HCT116 (cell line): ENCODE results near the gene AGPAT3. TPM values are rescaled to one million over a fixed set of nuclear protein-coding genes. Genes with fewer than 3 reads are reported as not detected.

Experiments
- ATAC-seq: fragments of 200-7000 bp; cut with Tn5 transposase; 2 replicates; pipeline ENCODE4 v1.9.1; 2020; ENCODE audit warnings: mild to moderate bottlenecking, moderate library complexity
- BruUV-seq: library from RNA; stranded (reverse); fragments of 400-500 nt; replicated peaks from 2 replicates; lab custom pipeline; 2021; lab: Mats Ljungman, UMichigan
- CTCF ChIA-PET: fragments of 300-600 bp; sonication (Branson Sonifier 250); formaldehyde crosslinking; loops from one replicate; lab custom pipeline; 2021; ENCODE audit warnings: antibody characterized with exemption; lab: Charles Lee
- POLR2A ChIA-PET: fragments of 300-600, 350-600 bp; sonication (Branson Sonifier 250); formaldehyde crosslinking; loops from one replicate; lab custom pipeline; 2021; ENCODE audit warnings: antibody characterized with exemption; lab: Charles Lee
- RAD21 ChIA-PET, 2 experiments: fragments of 300-600 bp; sonication (Branson Sonifier 250); formaldehyde crosslinking; loops; one replicate each; lab custom pipeline; 2023; ENCODE audit warnings: low total read pairs in 2 of 2; ENCODE audit not compliant: uncharacterized antibody in 2 of 2, unreplicated experiment in 2 of 2, low non-redundant PET in 1 of 2; lab: Charles Lee
- DNase-seq: peaks from one replicate; pipeline ENCODE4 v3.0.0-alpha.2; 2010; ENCODE audit warnings: low read depth, low spot score
- H2AFZ ChIP-seq: fragments of 200-600 bp; shearing (Covaris generic), sonication (generic); 2 replicates; pipeline ENCODE4 v1.6.1; 2017; ENCODE audit warnings: low read depth, mixed run types, mixed read lengths, antibody characterized with exemption, low read length; ENCODE audit not compliant: poor library complexity, severe bottlenecking
- H3K27ac ChIP-seq: 2 replicates; pipeline ENCODE4 v1.5.1; 2012; ENCODE audit warnings: low read depth, low read length
- H3K27me3 ChIP-seq: fragments of 200-600 bp; sonication (generic); 2 replicates; pipeline ENCODE4 v1.6.1; 2016; ENCODE audit warnings: mixed run types, low read length, mixed read lengths; ENCODE audit not compliant: insufficient read depth
- H3K36me3 ChIP-seq, 2 experiments: fragments of 200-500 bp in 1 of 2; fragments of 200-600 bp in 1 of 2; sonication (Bioruptor generic) in 1 of 2; sonication (generic) in 1 of 2; 2 replicates each; pipeline versions ENCODE4 v1.5.1 to v1.6.1; 2014 to 2016; ENCODE audit warnings: low read length in 2 of 2, inconsistent platforms in 1 of 2, mixed read lengths in 1 of 2, mixed run types in 1 of 2; ENCODE audit not compliant: insufficient read depth in 2 of 2, control insufficient read depth in 1 of 2
- H3K4me1 ChIP-seq, 2 experiments: fragments of 200-600 bp in 1 of 2; sonication (generic) in 1 of 2; 2 replicates each; pipeline versions ENCODE4 v1.5.1 to v1.6.1; 2012 to 2017; ENCODE audit warnings: low read length in 2 of 2, inconsistent platforms in 1 of 2, mild to moderate bottlenecking in 1 of 2, mixed read lengths in 1 of 2, mixed run types in 1 of 2, moderate library complexity in 1 of 2; ENCODE audit not compliant: insufficient read depth in 2 of 2, control insufficient read depth in 1 of 2
- H3K4me2 ChIP-seq: fragments of 200-600 bp; sonication (generic); 2 replicates; pipeline ENCODE4 v1.6.1; 2017; ENCODE audit warnings: mixed run types, low read length, mixed read lengths
- H3K4me3 ChIP-seq, 2 experiments: fragments of 200-600 bp in 1 of 2; sonication (generic) in 1 of 2; replicated peaks in 1 of 2; 2 replicates each; pipeline ENCODE4 v1.5.1; 2011 to 2016; ENCODE audit warnings: low read length in 2 of 2, control low read depth in 1 of 2, low read depth in 1 of 2, mild to moderate bottlenecking in 1 of 2, mixed read lengths in 1 of 2, mixed run types in 1 of 2
- H3K79me2 ChIP-seq: fragments of 200-600 bp; sonication (generic); 2 replicates; pipeline ENCODE4 v1.6.1; 2017; ENCODE audit warnings: mild to moderate bottlenecking, mixed run types, low read length, moderate library complexity, mixed read lengths; ENCODE audit not compliant: insufficient read depth
- H3K9ac ChIP-seq: fragments of 200-600 bp; sonication (generic); 2 replicates; pipeline ENCODE4 v1.6.1; 2016; ENCODE audit warnings: low read length, mixed read lengths
- H3K9me2 ChIP-seq: fragments of 200-600 bp; sonication (generic), shearing (Covaris generic); 2 replicates; pipeline ENCODE4 v1.6.1; 2017; ENCODE audit warnings: mixed run types, mild to moderate bottlenecking, moderate library complexity; ENCODE audit not compliant: insufficient read depth
- H3K9me3 ChIP-seq, 2 experiments: fragments of 200-500 bp in 1 of 2; fragments of 200-600 bp in 1 of 2; sonication (Bioruptor generic) in 1 of 2; sonication (generic) in 1 of 2; 2 replicates each; pipeline ENCODE4 v1.6.1; 2014 to 2017; ENCODE audit warnings: low read length in 2 of 2, mixed read lengths in 2 of 2, inconsistent platforms in 1 of 2, low read depth in 1 of 2, mild to moderate bottlenecking in 1 of 2, mixed run types in 1 of 2, moderate library complexity in 1 of 2; ENCODE audit not compliant: control insufficient read depth in 1 of 2, insufficient read depth in 1 of 2
- H4K20me1 ChIP-seq: fragments of 200-600 bp; sonication (generic), shearing (Covaris generic); 2 replicates; pipeline ENCODE4 v1.6.1; 2017; ENCODE audit warnings: mixed run types, mild to moderate bottlenecking, moderate library complexity; ENCODE audit not compliant: insufficient read depth
- CEBPB ChIP-seq: IDR thresholded peaks from 2 replicates; pipeline ENCODE4 v1.6.1; 2012; ENCODE audit warnings: low read depth
- EGR1 ChIP-seq: IDR thresholded peaks from 2 replicates; pipeline ENCODE4 v1.6.1; 2012; ENCODE audit warnings: low read depth
- ELF1 ChIP-seq: IDR thresholded peaks from 2 replicates; pipeline ENCODE4 v1.6.1; 2012; ENCODE audit warnings: low read depth, borderline replicate concordance
- EZH2 ChIP-seq: fragments of 200-600 bp; sonication (generic); IDR thresholded peaks from 2 replicates; pipeline ENCODE4 v1.6.1; 2017; ENCODE audit warnings: antibody characterized with exemption, mixed run types
- JUND ChIP-seq: IDR thresholded peaks from 2 replicates; pipeline ENCODE4 v1.6.1; 2012
- POLR2A ChIP-seq: IDR thresholded peaks from 2 replicates; pipeline ENCODE4 v1.7.0; 2011; ENCODE audit warnings: borderline replicate concordance; ENCODE audit not compliant: insufficient read depth, insufficient read length; ENCODE audit errors: extremely low read depth
- RAD21 ChIP-seq: IDR thresholded peaks from 2 replicates; pipeline ENCODE4 v1.6.1; 2012; ENCODE audit warnings: low read depth, mild to moderate bottlenecking
- SIN3A ChIP-seq: IDR thresholded peaks from 2 replicates; pipeline ENCODE4 v1.6.1; 2012; ENCODE audit warnings: low read depth
- SP1 ChIP-seq: IDR thresholded peaks from 2 replicates; pipeline ENCODE4 v1.6.1; 2012; ENCODE audit warnings: low read depth
- SRF ChIP-seq: IDR thresholded peaks from 2 replicates; pipeline ENCODE4 v1.6.1; 2012; ENCODE audit warnings: low read depth
- TCF7L2 ChIP-seq: IDR thresholded peaks from 2 replicates; pipeline ENCODE4 v1.7.0; 2011; ENCODE audit warnings: borderline replicate concordance, inconsistent platforms; ENCODE audit not compliant: insufficient read depth, insufficient read length; ENCODE audit errors: extremely low read depth
- ZNF274 ChIP-seq: fragments of 200-500 bp; sonication (Bioruptor generic); IDR thresholded peaks from 2 replicates; pipeline ENCODE4 v1.6.1; 2014; ENCODE audit warnings: mild to moderate bottlenecking, low read depth, low read length, inconsistent platforms
- intact Hi-C: fragments of 100-400 bp; cut with micrococcal nuclease; formaldehyde crosslinking; loops from 2 replicates; pipeline ENCODE4 v1.10.0; 2022
- total RNA-seq: library from RNA; stranded (reverse); gene quantifications from one replicate; pipeline ENCODE4 v1.2.1, GENCODE V29; 2021; ENCODE audit not compliant: unreplicated experiment
- TF ChIP-seq, protein P1 (sequence below): IDR thresholded peaks from 2 replicates; pipeline ENCODE4 v1.6.1; 2012
- TF ChIP-seq, protein P2 (sequence below), 3 experiments: fragments of 200-600 bp in 1 of 3; sonication (generic) in 1 of 3; IDR thresholded peaks in 2 of 3; conservative IDR thresholded peaks in 1 of 3; 2 replicates each; pipeline ENCODE4 v1.5.1; 2012 to 2017; ENCODE audit warnings: low read depth in 2 of 3, low read length in 2 of 3, antibody characterized with exemption in 1 of 3, borderline replicate concordance in 1 of 3, control low read depth in 1 of 3, mild to moderate bottlenecking in 1 of 3, mixed read lengths in 1 of 3, mixed run types in 1 of 3, moderate library complexity in 1 of 3; ENCODE audit not compliant: insufficient read depth in 1 of 3

The AGPAT3 gene
- total RNA-seq, 1 experiment from 2014 or later = 54.1 TPM

DNA sequence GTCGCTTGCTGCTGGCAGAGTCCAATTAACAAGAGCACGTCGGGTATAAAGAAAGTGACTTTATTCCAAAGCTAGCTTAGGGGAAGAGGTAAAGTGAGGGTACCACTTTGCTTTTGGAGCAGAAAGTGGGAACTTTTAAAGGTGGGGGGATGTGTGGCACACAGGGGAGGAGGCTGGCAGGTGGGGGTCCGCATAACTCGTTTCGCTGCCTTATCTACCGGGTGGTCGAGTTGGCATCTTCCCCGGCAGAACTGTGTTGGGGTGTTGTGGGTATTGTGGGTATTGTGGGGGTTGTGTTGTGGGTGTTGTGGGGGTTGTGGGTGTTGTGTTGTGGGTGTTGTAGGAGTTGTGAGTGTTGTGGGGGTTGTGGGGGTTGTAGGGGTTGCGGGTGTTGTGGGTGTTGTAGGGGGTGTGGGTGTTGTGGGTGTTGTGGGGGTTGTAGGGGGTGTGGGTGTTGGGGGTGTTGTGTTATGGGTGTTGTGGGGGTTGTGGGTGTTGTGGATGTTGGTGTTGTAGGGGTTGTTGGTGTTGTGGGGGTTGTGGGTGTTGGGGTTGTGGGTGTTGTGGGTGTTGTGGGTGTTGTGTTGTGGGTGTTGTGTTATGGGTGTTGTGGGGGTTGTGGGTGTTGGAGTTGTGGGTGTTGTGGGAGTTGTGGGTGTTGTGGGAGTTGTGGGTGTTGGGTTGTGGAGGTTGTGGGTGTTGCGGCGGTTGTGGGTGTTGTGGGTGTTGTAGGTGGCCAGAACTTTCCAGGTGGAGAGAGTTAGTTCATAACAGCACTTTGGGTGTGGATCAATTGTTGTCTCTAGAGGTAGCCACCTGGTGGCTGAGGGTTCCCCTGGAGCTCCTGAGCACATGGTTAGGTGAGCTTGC lies 52.7 kb downstream of the AGPAT3 start:
- ChIA-PET POLR2A (interaction anchor here (0.7 kb wide), 1 partner anchor 49 kb away, joined by 3 read pairs; no protein-coding TSS in a partner anchor), CTCF (interaction anchor here (0.6 kb wide), 1 partner anchor 880 kb away, joined by 3 read pairs; no protein-coding TSS in a partner anchor), RAD21 (interaction anchor here (0.7 to 0.8 kb wide), 3 partner anchors 17 to 38 kb away, joined by 3 to 4 read pairs (median 3); no protein-coding TSS in a partner anchor)
- Histone ChIP-seq H3K4me2 (0 out of 2 replicates have a peak overlapping the region, but pooled peaks have one; percentile 3), H3K27me3 (no peaks in the 10 kb centered on the region), H3K9me2 (no peaks in the 10 kb centered on the region), H2AFZ (no peak overlapping the region), H3K27ac (no peak overlapping the region), H3K79me2 (peaks cover 22% of the 10 kb centered on the region), H3K4me3 (no peak overlapping the region), H3K4me1 (peaks cover 8 to 13% of the 10 kb centered on the region in 2 experiments), H3K36me3 (no peaks in the 10 kb centered on the region; a peak in 1 of 4 replicates), H4K20me1 (no peaks in the 10 kb centered on the region), H3K9me3 (peaks cover 0 to 2% of the 10 kb centered on the region in 2 experiments; a peak in 1 of 4 replicates), H3K9ac (no peak overlapping the region)
- ATAC-seq (peak; percentile 58), DNase-seq (peak; percentile 15)
- BruUV-seq = no TSS peak
- TF ChIP-seq POLR2A (no peak), SIN3A (no peak), ZNF274 (no peak), EGR1 (no peak), RAD21 (no peak; the same call in 1 of the 2 replicates), TCF7L2 (no peak), EZH2 (no peak), JUND (no peak), ELF1 (no peak), CEBPB (no peak), SP1 (no peak), SRF (no peak)
- TF ChIP-seq, protein P1, sequence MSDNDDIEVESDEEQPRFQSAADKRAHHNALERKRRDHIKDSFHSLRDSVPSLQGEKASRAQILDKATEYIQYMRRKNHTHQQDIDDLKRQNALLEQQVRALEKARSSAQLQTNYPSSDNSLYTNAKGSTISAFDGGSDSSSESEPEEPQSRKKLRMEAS = peak; percentile 33; the same call in 1 of the 2 replicates
- TF ChIP-seq, protein P2, sequence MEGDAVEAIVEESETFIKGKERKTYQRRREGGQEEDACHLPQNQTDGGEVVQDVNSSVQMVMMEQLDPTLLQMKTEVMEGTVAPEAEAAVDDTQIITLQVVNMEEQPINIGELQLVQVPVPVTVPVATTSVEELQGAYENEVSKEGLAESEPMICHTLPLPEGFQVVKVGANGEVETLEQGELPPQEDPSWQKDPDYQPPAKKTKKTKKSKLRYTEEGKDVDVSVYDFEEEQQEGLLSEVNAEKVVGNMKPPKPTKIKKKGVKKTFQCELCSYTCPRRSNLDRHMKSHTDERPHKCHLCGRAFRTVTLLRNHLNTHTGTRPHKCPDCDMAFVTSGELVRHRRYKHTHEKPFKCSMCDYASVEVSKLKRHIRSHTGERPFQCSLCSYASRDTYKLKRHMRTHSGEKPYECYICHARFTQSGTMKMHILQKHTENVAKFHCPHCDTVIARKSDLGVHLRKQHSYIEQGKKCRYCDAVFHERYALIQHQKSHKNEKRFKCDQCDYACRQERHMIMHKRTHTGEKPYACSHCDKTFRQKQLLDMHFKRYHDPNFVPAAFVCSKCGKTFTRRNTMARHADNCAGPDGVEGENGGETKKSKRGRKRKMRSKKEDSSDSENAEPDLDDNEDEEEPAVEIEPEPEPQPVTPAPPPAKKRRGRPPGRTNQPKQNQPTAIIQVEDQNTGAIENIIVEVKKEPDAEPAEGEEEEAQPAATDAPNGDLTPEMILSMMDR (IDR thresholded peaks at IDR 0.05 in 2 of 3, conservative IDR thresholded peaks at IDR 0.05 in 1 of 3; ENCODE audit: borderline replicate concordance in 1 of 3, insufficient read depth in 1 of 3, low read depth in 2 of 3, low read length in 2 of 3) = peak in 2 of 3 experiments; percentile 19 to 25; a peak in 1 of 6 replicates
- intact Hi-C loops = no loop called here
